Adipocyte (in vitro differentiated cells): ENCODE data around the gene SIGLEC14.
"Not testable (repeated sequence)": the region's sequence is repeated elsewhere in the genome, so short reads cannot be mapped to it uniquely, and the experiment has no call there.

ENCODE experiments used
- DNase-seq: peaks from one replicate; pipeline ENCODE4 v3.0.0-alpha.2; 2015; ENCODE audit warnings: low read depth
- H3K27me3 ChIP-seq: replicated peaks from 2 replicates; pipeline ENCODE4 v1.7.0; 2013; ENCODE audit warnings: mild to moderate bottlenecking, low read length, moderate library complexity; ENCODE audit not compliant: control insufficient read depth, insufficient read depth
- H3K36me3 ChIP-seq: 2 replicates; pipeline ENCODE4 v1.7.0; 2013; ENCODE audit warnings: low read length, mild to moderate bottlenecking, moderate library complexity; ENCODE audit not compliant: control insufficient read depth, insufficient read depth, severe bottlenecking
- H3K4me1 ChIP-seq: 2 replicates; pipeline ENCODE4 v1.7.0; 2013; ENCODE audit warnings: mild to moderate bottlenecking, low read length, moderate library complexity; ENCODE audit not compliant: control insufficient read depth, insufficient read depth
- H3K4me3 ChIP-seq: 2 replicates; pipeline ENCODE4 v1.7.0; 2013; ENCODE audit warnings: mild to moderate bottlenecking, low read length, moderate library complexity
- H3K9ac ChIP-seq: 2 replicates; pipeline ENCODE4 v1.7.0; 2013; ENCODE audit warnings: mild to moderate bottlenecking, low read length, moderate library complexity
- H3K9me3 ChIP-seq: 2 replicates; pipeline ENCODE4 v1.7.0; 2013; ENCODE audit warnings: mild to moderate bottlenecking, low read length, moderate library complexity; ENCODE audit not compliant: control insufficient read depth

The SIGLEC14 gene, protein sequence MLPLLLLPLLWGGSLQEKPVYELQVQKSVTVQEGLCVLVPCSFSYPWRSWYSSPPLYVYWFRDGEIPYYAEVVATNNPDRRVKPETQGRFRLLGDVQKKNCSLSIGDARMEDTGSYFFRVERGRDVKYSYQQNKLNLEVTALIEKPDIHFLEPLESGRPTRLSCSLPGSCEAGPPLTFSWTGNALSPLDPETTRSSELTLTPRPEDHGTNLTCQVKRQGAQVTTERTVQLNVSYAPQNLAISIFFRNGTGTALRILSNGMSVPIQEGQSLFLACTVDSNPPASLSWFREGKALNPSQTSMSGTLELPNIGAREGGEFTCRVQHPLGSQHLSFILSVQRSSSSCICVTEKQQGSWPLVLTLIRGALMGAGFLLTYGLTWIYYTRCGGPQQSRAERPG

GRCh38 chr19:51646730-51647129 lies at the start of gene SIGLEC14:
SIGLEC14 (minus strand) TSS chr19:51646825; CDS start chr19:51646759, 66 bp downstream.
- not testable (repeated sequence) for H3K9ac ChIP-seq, H3K4me3 ChIP-seq, H3K36me3 ChIP-seq, DNase-seq, H3K9me3 ChIP-seq, H3K4me1 ChIP-seq
- H3K27me3 ChIP-seq, result peaks cover 18% of the 10 kb centered on the region

GRCh38 chr19:51695702-51696315 lies 49.2 kb upstream of the SIGLEC14 start:
- no peak for DNase-seq
- Histone ChIP-seq H3K9ac (no peak overlapping the region), H3K27me3 (no peaks in the 10 kb centered on the region), H3K36me3 (peaks cover 68% of the 10 kb centered on the region), H3K4me3 (no peak overlapping the region), H3K9me3 (no peaks in the 10 kb centered on the region), H3K4me1 (peaks cover 11% of the 10 kb centered on the region)

DNA sequence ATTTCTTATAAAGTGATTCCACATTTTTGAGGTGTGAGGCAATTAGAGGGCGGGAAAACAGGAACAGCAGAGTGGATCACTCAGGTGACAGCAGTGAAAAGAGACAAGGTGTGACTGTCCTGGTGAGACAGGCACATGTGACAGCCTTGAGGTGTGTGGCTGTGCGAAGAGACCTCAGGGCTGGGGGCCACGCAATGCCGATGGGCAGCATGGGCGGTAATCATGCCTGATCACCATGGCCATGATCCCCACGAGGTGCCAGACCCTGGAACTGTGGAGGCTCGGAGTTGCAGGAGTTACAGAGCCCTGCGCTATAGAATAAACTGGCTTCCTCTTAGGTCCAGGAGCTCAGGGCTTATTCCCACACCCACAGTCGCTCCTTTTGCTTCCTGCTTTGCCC lies 48.5 kb upstream of the SIGLEC14 start:
- no peaks in the 10 kb centered on the region for H3K27me3 ChIP-seq
- no peak overlapping the region for H3K9ac ChIP-seq
- H3K4me1 ChIP-seq, result peaks cover 11% of the 10 kb centered on the region
- no peak overlapping the region for H3K4me3 ChIP-seq
- H3K9me3 ChIP-seq, result no peaks in the 10 kb centered on the region
- peaks cover 62% of the 10 kb centered on the region for H3K36me3 ChIP-seq
- no peak for DNase-seq

- Histone ChIP-seq H3K27me3 (no peaks in the 10 kb centered on the region), H3K9me3 (no peaks in the 10 kb centered on the region), H3K36me3 (peaks cover 58% of the 10 kb centered on the region), H3K4me1 (peaks cover 11% of the 10 kb centered on the region), H3K4me3 (no peak overlapping the region), H3K9ac (no peak overlapping the region)
- DNase-seq, result no peak
Measured at GRCh38 chr19:51694318-51695085, 47.9 kb upstream of the SIGLEC14 start.

DNA sequence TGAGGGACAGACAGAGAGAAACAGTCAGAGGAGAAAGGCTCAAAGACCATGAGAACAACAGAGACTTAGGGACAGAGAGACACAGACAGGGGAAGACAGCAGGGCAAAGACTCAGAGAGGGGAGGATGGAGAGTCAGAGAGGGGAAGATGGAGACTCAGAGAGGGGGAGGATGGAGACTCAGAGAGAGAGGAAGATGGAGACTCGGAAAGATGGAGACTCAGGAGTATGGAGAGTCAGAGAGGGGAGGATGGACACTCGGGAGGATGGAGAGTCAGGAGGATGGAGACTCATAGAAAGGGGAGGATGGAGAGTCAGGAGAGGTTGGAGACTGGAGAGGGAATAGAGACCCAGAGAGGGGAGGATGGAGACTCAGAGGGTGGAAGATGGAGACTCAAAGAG lies 47.2 kb upstream of the SIGLEC14 start:
- Histone ChIP-seq H3K9ac (no peak overlapping the region), H3K4me1 (peaks cover 11% of the 10 kb centered on the region), H3K9me3 (no peaks in the 10 kb centered on the region), H3K4me3 (no peak overlapping the region), H3K27me3 (no peaks in the 10 kb centered on the region), H3K36me3 (peaks cover 51% of the 10 kb centered on the region)
- no peak for DNase-seq

DNA sequence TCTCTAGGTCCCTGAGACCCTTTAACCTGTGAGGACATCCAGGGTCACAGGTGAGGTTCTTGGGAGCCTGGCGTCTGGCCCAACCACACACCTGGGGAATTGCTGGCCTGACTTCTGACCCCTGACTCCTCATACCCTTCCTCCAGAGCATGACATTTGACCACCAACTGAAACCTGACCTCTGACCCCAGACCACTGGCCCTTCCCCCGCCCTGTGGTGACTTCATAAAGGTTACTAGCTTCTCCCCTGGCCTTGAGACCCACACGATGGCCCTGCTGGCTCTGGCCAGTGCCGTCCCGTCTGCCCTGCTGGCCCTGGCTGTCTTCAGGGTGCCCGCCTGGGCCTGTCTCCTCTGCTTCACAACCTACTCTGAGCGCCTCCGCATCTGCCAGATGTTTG lies 46.6 kb upstream of the SIGLEC14 start, which contains the start of gene SPACA6:
TSS of gene SPACA6 (plus strand) at position 71 of the 400 bp plus-strand sequence. CDS start at position 268, 197 bp downstream.
- peak within 1 kb of the TSS; percentile 99 for H3K4me3 ChIP-seq
- peaks cover 45% of the 10 kb centered on the region for H3K36me3 ChIP-seq
- H3K27me3 ChIP-seq, result no peaks in the 10 kb centered on the region
- no peaks in the 10 kb centered on the region for H3K9me3 ChIP-seq
- peak within 1 kb of the TSS; percentile 61 for H3K9ac ChIP-seq
- DNase-seq, result no peak
- peaks cover 12% of the 10 kb centered on the region for H3K4me1 ChIP-seq

GRCh38 chr19:51692468-51692867 lies 45.8 kb upstream of the SIGLEC14 start:
- no peaks in the 10 kb centered on the region for H3K9me3 ChIP-seq
- peaks cover 37% of the 10 kb centered on the region for H3K36me3 ChIP-seq
- peak overlapping the region; percentile 61 for H3K9ac ChIP-seq
- peak overlapping the region; percentile 99 for H3K4me3 ChIP-seq
- DNase-seq, result no peak
- peaks cover 20% of the 10 kb centered on the region for H3K4me1 ChIP-seq
- no peaks in the 10 kb centered on the region for H3K27me3 ChIP-seq

GRCh38 chr19:51691584-51692428 lies 45.2 kb upstream of the SIGLEC14 start:
- peak overlapping the region; percentile 99 for H3K4me3 ChIP-seq
- DNase-seq, result peak; percentile 33

GRCh38 chr19:51691074-51691583 lies 44.5 kb upstream of the SIGLEC14 start:
- peaks cover 27% of the 10 kb centered on the region for H3K36me3 ChIP-seq
- H3K9ac ChIP-seq, result peak overlapping the region; percentile 95
- H3K4me3 ChIP-seq, result peak overlapping the region; percentile 99
- no peak for DNase-seq
- H3K4me1 ChIP-seq, result peaks cover 27% of the 10 kb centered on the region
- no peaks in the 10 kb centered on the region for H3K9me3 ChIP-seq
- H3K27me3 ChIP-seq, result no peaks in the 10 kb centered on the region

More at GRCh38 chr19:51691584-51692428, 45.2 kb upstream of the SIGLEC14 start:
- Histone ChIP-seq H3K9ac (peak overlapping the region; percentile 95), H3K27me3 (no peaks in the 10 kb centered on the region), H3K4me1 (peaks cover 23% of the 10 kb centered on the region), H3K9me3 (no peaks in the 10 kb centered on the region), H3K36me3 (peaks cover 31% of the 10 kb centered on the region)

DNA sequence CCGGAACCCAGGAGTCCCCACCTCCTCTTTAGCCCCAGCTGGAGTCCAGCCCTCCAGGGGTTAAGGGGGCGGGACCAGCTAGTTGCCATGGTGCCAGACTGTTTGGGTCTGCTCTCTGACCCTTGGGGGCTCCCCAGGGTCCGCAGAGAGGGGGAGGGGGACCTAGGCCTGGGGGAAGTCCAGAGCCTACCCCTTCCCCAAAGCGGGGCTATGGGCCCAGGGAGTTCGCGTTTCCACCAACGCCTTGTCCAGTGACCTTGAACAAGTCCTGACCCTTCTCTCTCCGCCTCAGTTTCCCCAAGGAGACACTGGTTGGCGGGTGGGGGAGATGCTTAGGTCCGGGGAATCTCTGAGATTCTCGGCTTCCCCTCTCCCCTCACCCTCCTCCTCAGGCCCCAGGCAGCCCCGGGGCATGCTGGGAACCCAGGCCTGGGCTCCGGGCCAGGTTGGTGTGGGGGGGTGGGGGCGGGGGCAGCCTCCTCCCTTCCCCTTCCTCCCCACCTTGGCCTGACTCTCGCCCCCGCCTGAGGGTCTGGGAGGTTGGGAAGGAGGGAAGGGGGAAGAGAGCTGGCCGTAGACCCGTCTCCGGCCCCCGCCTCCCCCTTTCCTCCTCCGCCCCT lies 43.9 kb upstream of the SIGLEC14 start:
- Histone ChIP-seq H3K9ac (peak overlapping the region; percentile 95), H3K4me3 (peak overlapping the region; percentile 99), H3K9me3 (no peaks in the 10 kb centered on the region), H3K27me3 (no peaks in the 10 kb centered on the region), H3K36me3 (peaks cover 21% of the 10 kb centered on the region), H3K4me1 (peaks cover 31% of the 10 kb centered on the region)
- peak; percentile 90 for DNase-seq
